HG03139 (cell line): ENCODE data around the gene CDHR4.
"Not testable (repeated sequence)": the region's sequence is repeated elsewhere in the genome, so short reads cannot be mapped to it uniquely, and the experiment has no call there.

Source experiments
- ATAC-seq: cut with Tn5 transposase; IDR thresholded peaks from one replicate; pipeline ENCODE4 v1.9.1; 2021; ENCODE audit not compliant: unreplicated experiment

Gene CDHR4

DNA sequence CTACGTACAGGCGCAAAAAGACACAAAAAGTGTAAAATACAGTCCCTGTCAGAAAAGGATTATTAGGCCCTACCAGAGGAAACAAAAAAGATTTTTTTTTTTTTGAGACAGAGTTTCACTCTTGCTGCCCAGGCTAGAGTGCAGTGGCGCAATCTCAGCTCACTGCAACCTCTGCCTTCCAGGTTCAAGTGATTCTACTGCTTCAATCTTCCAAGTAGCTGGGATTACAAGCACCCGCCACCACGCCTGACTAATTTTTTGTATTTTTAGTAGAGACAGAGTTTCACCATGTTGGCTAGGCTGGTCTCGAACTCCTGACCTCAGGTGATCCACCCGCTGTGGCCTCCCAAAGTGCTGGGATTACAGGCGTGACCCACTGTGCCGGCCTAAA is 18.7 kb downstream of the CDHR4 start:
- not testable (repeated sequence) for ATAC-seq

DNA sequence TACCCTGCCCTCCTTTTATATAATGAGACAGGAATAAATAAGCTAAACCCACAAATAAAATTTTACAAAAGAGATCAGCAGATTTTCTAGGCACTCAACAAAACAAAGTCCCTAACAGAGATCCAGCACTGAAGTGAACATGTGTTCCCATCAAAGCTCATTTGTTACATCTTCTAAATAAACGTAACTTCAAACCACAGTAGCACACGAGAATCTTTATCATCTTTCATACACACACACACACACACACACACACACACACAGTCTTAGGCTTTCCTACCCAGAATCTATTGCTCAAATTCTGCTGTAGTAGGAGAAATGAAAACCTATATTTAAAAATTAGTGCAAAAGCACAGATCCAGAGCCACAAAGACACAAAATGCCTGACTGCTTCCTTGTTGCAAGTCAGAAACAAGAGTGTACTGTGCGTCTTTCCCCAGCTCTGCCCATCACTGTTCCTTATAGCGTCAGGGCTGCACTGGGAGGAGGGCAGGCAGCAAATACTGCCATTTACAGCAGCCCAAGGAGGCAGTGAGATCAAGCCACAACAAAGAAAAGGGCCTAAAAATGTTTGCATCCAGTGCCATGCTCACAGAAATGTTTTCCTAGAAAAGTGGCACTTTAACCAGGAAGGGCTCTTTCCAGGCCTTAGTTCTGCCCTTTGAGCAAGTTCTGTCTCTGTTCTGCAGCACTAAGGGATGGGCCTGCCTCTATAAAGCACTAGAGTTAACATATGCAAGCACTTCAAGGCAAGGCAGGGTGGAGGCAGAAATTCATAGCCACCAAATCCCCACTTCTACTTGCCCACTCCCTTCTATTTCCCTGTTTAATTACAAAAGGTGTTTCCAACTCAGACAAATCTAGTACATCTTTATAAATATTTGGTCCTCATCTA is 19.3 kb downstream of the CDHR4 start:
- ATAC-seq = no peak

DNA sequence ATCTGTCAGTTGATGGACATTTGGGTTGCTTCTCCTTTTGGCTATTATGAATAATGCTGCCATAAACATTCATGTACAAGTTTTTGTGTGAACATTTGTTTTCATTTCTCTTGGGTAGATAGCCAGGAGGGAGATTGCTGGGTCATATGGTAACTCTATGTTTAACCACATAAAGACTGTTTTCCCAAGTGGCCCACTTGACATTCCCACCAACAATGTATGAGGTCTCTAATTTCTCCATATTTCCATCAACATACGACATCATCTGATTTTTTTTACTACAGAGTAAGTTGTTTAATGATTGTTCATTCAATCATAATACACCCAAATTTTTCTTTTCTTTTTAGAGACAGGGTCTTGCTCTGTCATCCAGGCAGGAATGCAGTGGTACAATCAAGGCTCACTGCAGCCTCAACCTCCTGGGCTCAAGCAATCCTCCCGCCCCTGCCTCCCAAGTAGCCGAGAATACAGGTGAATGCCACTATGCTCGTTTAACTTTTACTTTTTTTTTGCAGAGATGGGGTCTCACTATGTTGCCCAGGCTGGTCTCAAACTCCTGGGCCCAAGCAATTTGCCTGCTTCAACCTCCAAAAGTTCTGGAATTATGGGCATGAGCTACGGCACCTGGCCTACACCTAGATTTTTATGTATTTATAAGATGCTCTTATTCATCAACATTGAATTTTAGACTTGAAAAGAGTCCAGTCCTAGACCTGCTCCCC is 20.2 kb downstream of the CDHR4 start:
- no peak for ATAC-seq

DNA sequence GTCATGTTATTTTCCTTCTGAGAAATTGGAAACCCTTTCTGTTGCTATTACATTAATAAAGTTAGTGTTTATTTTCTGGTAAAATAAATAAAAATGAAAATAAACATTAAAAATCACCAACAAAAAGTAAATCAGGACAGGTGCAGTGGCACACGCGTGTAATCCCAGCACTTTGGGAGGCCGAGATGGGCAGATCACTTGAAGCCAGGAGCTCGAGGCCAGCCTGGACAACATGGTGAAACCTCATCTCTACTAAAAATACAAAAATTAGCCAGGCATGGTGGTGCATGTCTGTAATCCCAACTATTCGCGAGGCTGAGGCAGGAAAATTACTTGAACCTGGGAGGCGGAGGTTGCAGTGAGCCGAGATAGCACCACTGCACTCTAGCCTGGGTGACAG is 23.6 kb downstream of the CDHR4 start:
- ATAC-seq = not testable (repeated sequence)

DNA sequence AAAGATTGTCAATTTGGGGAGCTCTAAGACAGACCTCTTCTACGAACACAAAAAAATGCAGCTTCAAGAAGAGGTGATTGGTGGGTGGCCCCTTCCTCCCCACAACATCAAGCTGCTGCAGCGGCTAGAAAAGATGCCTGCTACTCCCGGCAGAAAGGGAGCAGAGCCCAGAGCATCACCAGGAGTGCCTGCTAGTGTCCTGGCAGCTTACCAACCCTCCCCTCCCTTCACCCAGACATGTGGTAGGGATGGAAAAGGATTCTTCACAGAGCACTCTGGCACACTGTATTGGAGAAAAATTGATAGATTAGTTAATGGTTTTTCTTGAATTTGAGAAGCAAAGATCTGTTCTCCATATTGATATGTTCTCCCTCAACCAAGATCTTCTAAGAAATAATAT is 24.1 kb downstream of the CDHR4 start:
- ATAC-seq = no peak

DNA sequence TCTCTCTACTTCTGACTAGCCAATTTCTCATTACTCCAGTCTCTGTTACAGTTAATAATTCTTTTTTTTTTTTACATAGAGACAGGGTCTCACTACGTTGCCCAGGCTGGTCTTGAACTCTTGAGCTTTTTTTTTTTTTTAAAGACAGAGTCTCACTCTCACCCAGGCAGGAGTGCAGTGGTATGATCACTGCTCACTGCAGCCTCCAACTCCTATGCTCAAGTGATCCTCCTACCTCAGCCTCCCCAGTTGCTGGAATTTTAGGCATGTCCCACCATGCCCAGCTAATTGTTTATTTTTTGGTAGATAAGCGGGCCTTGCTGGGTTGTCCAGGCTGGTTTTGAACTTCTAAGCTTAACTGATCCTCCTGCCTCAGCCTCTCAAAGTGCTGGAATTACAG is 27.0 kb downstream of the CDHR4 start:
- no peak for ATAC-seq

DNA sequence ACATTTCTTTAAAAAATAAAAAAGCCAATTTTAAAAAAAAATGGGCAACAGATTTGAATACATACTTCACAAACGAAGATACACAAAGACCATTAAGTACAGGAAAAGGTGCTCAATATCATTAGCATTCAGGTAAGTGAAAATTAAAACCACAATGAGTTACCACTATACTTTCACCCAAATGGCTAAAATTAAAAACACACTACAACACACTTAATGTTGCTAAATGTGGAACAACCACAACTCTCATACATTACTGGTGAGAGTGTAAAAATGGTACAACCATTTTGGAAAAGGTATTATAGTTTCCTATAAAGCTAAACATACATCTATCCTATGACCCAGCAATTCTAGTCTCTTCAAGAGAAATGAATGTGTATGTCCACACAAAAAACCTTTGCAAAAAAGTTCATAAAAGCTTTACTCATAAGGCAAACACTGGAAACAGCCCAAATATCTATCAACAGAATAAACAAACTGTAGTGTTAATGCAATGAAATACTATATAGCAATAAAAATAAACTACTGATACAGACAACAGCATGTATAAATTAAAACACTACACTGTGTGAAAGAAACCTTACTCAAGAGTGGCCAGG is 28.2 kb downstream of the CDHR4 start:
- ATAC-seq = no peak

DNA sequence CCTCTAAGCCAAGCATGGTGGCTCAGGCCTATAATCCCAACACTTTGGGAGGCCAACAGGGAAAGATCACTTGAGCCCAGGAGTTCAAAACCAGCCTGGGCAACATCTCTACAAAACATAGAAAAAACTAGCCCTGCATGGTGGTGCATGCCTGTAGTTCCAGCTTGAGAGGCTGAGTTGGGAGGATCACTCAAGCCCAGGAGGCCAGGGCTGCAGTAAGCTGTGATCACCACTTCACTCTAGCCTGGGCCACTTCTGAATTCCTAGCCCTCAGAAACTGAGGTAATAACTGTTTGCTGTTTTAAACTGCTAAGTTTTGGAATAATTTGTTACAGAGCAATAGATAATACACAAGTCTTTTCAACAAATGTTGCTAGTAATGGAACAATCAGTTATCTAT is 29.7 kb downstream of the CDHR4 start:
- no peak for ATAC-seq

DNA sequence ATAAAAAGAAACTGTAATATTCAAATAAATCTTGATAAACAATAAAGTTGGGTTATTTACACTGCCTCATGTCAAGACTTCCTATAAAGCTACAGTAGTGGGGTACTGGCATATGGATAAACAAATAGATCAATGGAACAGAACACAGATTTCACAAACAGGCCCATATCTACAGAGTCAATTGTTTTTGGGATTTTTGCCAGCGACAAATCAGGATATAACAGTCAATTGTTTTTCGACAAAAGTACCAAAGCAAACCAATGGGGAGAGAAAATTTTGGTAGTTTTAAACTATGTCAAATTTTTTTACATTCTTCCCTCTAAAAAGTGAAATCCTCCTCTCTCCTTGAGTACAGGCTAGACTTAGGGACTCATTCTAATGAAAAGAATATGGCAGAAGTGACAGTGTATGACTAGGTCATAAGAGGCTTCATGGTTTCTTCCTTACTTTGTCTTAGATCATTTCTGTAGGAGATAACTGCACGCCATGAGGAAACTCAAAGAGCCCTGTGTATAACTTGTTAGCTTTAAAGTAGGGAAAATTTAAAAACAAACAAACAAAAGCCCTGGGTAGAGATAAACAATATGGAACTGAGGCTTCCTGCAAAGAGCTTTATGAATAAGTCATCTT is 30.3 kb downstream of the CDHR4 start:
- no peak for ATAC-seq

DNA sequence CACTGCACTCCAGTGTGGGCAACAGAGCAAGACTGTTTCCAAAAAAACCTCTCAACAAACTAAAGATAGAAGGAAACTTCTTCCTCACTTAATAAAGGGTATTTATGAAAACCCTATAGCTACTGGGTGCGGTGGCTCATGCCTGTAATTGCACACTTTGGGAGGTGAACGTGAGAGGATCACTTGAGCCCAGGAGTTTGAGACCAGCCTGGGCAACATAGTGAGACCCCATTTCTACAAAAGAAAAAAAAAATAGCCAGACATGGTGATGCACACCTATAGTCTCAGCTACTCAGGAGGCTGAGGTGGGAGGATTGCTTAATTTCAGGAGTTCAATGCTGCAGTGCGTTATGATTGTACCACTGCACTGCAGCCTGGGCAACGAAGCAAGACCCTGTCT is 35.7 kb downstream of the CDHR4 start:
- ATAC-seq = no peak

DNA sequence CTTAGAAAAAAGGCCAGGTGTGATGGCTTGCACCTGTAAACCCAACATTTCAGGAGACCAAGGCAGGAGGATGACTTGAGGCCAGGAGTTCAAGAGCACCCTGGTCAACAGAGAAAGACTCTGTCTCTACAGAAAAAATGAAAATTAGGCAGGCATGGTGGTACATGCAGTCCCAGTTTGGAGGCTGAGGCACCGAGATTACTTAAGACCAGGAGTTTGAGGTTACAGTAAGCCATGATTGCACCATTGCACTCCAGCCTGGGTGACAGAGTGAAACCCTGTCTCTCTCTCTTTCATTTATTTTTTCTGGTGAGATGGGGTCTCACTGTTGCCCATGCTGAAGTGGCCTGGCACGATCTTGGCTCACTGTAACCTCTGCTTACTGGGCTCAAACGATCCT is 38.0 kb downstream of the CDHR4 start:
- no peak for ATAC-seq

DNA sequence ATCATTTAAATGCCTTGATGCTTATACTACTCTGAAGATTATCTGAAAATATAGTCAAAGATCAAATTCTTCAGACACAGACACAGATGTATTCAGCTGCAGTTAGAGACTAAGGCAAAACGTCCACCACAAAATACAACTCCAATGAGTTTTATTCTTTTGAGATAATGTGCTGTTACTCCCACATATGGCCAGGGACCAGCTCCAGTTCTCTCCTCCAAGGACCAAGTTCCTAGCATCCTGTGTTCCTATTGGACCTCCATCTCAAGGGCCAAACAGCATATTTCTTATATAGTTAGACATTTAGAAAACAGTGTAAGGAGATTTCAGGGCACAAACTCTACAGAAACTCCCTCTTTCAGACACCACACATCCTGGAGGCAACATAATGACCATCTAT is 40.4 kb downstream of the CDHR4 start:
- ATAC-seq = no peak

DNA sequence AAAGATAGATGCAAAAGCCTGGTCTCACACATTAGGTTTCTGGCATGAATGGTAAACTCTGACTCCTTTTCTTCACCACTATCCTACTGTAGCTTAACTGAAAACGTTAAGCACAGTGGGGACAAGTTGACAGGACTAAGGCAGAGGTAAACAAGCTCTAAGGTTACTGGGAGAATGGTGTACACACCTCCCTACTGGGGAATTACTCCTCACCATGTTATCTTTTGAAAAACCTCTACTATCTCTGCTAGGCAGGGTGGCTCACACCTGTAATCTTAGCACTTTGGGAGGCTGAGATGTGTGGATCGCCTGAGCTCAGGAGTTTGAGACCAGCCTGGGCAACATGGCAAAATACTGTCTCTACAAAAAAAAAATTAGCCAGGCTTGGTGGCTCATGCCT is 42.5 kb downstream of the CDHR4 start:
- no peak for ATAC-seq

DNA sequence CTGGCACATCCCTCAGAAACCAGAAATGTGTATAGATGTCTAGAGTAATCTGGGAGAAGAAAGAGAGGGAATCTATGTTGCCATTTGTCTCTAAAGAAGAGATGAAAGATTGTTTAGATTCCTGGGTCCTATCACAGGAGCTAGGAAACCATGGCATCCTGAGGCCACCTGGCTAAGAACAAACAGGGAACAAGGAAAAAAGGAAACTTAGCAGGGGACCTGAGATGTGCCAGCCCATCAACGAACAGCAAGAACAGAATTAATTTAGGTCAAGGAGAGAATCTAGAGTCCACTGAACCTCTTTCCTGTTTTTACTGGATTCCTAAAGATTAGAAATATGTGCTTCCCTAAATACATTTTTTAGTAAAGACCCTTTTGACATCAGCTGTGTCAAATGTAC is 43.6 kb downstream of the CDHR4 start:
- no peak for ATAC-seq

DNA sequence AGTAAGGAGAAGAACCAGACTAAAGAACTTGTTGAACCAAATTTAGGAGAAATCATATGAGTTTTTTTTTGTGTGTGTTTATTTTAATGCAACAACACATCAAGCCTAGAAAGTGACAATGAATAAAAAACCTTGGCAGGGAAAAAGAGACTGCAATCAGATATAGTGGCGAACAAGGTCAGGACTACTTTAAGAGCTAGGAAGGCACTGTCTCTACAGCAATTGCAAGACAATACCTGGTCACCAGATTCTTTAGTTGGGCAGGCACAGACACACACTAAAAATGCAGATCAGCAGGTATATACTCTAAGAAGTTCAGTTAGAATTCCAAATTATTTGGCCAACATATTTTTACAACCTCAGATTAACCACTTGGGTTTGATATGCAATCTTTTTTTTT is 45.1 kb downstream of the CDHR4 start:
- no peak for ATAC-seq

DNA sequence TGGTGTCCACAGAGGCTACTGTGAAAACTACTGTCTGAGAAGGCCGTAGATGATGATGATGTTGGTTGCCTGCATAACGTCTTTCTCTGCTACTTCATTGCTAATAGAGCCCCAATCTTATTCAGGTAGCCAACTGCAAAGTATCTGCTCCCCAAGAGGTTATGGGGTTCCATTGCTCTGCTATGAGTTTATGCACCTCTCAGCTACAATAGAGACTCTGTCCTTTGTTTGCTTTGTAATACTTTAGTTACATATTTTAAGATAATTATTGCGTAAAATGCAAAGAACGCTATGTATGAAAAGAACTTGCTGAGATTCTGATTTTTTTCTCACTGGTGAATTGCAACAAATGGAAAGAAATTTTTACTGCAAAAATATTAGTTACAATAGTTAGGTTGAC is 48.2 kb downstream of the CDHR4 start:
- ATAC-seq = no peak

DNA sequence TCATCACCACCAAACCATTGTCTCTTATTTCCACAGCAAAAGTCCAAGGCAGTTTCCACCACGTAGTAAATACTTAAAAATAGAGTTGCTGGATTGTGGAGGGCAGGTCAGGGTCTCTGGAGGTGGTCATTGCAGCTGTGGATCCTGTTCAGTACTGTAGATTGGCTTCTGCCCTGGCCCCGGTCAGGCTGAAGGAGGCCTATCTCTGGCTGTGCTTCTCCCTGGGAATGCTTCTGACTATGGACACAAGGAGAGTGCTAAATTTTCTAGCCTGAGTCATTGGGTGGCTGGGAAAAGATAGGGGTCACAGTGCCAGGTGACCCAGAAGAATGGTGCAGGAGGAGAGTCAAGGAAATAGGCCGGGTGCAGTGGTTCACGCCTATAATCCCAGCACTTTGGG is 49.6 kb downstream of the CDHR4 start:
- no peak for ATAC-seq

DNA sequence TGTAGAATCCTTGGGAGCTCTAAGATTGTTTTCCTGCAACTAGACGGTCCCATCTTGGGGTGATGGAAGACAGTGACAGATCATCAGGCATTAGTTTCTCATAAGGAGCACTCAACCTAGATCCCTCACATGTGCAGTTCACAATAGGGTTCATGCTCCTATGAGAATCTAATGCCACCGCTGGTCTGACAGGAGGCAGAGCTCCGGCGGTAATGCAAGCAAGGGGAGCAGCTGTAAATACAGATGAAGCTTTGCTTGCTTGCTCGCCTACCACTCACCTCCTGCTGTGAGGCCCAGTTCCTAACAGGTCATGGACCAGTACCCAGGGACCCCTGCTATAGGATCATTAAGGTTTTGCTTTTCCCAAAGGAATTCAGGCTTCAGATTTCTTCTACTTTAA is 50.8 kb downstream of the CDHR4 start:
- ATAC-seq = not testable (repeated sequence)

DNA sequence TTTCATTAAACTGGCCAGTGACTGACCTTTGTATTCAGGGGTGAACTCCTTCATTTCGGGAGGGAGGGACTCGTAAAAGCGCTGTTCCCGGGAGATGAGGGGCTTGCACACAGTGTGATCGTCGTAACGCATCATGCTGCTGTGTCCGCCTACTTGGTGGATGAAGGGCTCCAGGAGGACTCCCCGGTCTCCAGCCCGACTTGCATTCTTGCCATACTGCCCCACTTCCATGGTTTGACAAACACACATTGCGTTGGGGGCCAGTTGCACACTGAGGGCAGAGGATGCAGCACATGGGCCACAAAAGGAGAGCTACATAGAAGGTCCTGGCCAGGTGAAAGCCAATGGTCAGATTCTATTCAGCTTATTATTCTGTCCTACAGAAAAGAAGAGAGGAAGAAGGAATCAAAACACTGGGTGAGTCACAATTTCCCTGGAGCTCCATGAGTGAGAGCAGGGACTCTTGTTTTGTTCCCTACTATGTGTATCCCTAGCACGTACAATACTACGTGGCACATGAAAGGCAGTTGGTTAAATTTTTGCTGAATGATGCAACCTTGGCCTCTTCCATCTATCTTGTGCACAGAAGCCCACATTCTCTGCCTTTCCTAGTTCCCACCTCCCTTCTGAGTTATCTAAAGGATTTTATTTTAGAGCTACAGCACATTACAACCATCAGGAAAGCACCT is 51.7 kb downstream of the CDHR4 start:
- ATAC-seq = no peak

DNA sequence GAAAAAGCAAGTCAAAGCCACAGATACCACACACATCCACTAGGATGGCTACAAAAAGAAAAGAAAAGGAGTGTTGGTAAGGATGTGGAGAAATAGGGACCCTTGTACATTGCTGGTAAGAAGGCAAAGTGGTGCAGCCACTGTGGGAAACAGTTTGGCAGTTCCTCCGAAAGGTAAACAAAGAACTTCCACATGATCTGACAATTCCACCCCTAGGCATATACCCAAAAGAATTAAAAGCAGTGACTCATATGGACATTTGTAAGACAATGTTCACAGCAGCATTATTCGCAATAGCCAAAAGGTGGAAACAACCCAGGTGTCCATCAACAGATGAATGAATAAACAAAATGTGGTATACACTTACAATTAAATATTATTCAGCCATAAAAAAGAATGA is 53.7 kb downstream of the CDHR4 start:
- ATAC-seq = no peak
